Skin epidermis (tissue), 12 donors: ENCODE results near the gene TMEM141.
"Not testable (repeated sequence)": the region's sequence is repeated elsewhere in the genome, so short reads cannot be mapped to it uniquely, and the experiment has no call there.

ENCODE experiments used
- H3K27ac ChIP-seq, 21 experiments: fragments of 200-600 bp; sonication (generic) in 11 of 21; one replicate each; pipeline ENCODE4 v1.5.0; 2020; ENCODE audit warnings: mild to moderate bottlenecking in 3 of 21, inconsistent platforms in 2 of 21, moderate library complexity in 2 of 21
- H3K4me3 ChIP-seq, 7 experiments: fragments of 200-600 bp; sonication (generic) in 2 of 7; one replicate each; pipeline ENCODE4 v1.5.0; 2020; ENCODE audit warnings: inconsistent platforms in 2 of 7, mild to moderate bottlenecking in 2 of 7, moderate library complexity in 1 of 7

The TMEM141 gene

DNA sequence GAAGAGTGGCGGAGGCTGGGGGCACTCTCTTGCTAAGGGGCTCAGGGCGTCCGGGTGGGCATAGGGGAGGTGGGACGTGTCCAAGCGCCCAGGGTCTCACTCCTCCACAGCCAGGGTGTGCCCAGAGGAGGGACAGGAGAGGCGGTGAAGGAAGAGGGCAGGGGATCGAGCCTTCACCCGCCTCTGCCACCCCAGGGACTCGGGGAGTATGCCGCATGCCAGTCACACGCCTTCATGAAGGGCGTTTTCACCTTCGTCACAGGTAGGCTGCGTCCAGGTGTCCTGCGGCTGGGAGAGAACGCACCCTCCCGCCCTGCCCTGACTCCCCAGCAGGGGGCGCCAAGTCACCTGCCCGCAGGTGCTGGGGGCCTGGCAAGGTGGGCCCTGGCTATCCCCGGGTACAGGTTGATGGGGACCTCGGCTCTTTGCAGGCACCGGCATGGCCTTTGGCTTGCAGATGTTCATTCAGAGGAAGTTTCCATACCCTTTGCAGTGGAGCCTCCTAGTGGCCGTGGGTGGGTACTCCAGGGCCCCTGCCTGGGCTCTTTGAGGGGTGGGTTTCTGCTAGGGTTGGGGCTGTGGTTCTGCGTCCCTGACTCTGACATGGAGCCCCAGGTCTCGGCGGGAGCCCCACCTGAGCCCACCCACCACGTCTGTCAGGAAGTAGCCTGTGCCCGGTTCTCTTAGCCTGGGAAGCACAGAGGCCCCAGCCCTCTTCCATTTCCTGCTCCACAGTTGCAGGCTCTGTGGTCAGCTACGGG lies 552 bp downstream of the TMEM141 start:
- peak overlapping the region; percentile 77 to 99 (median 96) for H3K27ac ChIP-seq
- peak overlapping the region; percentile 50 to 74 (median 60) for H3K4me3 ChIP-seq

DNA sequence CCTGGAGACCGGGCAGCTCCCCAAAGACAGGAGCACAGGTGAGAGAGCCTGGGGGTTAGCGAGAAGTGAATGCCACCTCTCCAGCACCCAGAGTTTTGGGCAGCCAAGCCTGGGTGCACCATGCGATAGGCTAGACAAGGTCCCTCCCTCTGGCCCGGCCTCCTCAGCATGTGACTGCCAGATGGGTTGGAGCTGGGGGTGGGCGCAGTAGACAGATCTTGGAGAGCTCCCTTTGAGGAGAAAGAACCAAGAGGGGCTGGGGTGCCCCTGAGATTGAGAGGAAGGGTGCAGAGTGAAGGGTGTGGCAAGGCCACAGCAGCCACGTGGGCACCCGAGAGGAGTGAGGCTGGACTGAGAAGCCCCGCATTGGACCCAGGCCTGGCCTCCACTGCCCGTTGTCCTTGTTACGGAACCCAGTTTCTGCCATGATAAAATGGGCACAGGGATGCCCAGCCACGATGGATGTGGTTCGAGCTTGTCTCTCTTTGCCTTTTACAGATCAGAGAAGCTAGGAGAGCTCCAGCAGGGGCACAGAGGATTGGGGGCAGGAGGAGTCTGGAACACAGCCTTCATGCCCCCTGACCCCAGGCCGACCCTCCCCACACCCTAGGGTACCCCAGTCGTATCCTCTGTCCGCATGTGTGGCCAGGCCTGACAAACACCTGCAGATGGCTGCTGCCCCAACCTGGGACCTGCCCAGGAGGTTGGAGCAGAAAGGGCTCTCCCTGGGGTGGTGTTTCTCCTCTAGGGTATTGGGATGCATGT lies 1.4 kb downstream of the TMEM141 start:
- H3K27ac ChIP-seq: peak overlapping the region in 11 of 21 experiments; percentile 94 to 99 (median 98)
- peak overlapping the region in 2 of 7 experiments; percentile 55 to 74 for H3K4me3 ChIP-seq

DNA sequence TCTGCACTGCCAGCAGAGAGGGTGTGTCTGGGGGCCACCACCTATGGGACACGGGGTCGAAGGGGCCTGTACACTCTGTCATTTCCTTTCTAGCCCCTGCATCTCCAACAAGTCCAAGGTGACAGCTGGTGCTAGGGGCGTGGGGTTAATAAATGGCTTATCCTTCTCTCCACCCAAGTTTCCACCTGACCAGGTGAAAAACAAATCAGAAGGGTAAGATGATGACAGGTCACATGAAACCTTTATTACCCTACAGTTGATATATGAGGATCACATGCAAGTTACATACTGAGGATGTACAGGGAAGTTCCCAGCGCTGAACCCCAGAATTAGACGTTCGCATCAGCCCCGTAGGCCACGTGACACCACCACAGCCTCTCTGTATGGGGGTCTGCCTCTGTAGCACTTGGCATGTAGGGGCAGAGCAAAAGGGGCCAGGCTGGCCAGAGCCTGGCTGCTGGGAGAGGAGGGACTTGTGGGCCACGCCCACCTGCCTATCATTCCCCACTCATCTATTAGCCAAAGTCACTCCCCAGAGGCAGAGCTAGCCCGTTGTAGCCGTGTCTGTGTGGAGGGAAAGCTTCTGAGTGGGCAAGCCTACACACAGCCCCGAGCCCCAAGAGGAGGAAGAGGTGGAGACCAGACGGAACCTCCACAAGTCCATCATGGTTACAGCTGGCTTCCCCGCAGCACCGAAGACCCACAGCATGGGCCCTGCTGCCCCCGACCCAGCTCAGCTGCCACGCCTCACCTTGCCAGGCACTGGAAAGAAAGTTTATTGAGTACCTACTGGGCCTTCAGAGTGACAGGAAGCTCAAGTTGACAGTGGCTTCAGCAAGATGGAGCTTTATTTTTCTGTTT lies 2.2 kb downstream of the TMEM141 start:
- H3K27ac ChIP-seq: no peak overlapping the region
- no peak overlapping the region for H3K4me3 ChIP-seq

DNA sequence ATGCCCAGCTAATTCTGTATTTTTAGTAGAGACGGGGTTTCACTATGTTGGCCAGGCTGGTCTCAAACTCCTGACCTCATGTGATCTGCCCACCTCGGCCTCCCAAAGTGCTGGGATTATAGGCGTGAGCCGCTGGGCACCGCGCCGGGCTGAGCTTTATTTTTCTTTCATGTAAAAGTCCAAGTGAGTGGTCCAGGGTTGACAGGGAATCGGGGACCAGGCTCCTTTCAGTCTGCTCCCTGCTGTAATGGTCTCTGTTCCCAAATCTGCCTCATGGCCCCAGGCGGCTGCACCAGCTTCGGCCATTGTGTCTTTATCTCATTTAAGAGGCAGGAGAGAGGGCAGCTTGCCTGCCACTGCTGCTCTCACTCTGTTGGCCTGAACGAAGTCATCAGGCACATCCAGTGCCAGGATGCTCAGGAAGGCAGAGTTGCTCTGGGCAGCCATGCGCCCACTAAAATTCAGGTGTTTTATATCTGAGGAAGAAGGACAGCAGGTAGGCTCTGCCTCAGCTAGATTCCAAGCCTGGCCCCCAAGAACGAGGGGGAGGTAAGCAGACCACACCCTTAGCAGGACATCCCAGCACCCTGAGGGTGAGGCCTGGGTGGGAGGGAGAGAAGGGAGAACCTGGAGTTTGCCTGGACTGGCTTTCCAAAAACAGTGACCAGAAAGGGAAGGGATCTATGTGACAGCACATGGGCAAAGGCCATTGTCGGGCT lies 3.3 kb downstream of the TMEM141 start:
- H3K27ac ChIP-seq: no peak overlapping the region

DNA sequence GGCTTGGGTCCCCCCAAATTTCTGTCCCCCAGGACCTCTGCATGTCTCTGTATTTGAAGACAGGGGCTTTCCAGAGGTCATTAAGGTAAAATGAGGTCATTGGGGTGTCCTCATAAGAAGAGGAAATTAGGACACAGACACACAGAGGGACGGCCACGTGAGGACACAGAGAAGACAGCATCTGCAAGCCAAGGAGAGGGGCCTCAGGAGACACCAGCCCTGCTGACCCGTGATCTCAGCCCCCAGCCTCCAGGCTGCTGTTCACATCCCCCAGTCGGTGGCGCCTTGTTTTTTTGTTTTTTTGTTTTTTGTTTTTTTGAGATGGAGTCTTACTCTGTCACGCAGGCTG lies 3.8 kb downstream of the TMEM141 start:
- H3K27ac ChIP-seq: no peak overlapping the region

More for the DNA sequence above, 3.3 kb downstream of the TMEM141 start:
- H3K4me3 ChIP-seq: no peak overlapping the region

DNA sequence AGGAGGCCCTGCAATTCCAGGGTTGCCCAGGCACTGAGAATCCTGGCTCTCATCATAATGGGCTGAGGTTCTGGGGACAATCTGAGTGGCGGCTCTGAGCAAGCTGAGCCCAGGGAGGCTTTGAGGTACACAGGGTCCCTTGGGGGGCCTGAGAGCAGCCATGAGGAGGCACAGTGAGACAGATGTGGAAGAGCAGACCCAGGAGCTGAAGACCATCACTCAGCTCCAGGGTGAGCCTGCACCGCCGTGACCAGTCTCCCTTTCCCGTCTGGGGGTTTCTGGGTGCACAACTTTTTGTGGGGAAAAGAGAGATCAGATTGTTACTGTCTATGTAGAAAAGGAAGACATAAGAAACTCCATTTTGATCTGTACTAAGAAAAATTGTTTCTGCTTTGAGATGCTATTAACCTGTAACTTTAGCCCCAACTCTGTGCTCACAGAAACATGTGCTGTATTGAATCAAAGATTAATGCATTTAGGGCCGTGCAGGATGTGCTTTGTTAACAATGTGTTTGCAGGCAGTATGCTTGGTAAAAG lies 5.2 kb downstream of the TMEM141 start, which contains the start of gene CCDC183:
Gene CCDC183 (plus strand): TSS at position 101 of the 537 bp plus-strand sequence. CDS start 60 bp downstream, at position 161.
- H3K27ac ChIP-seq: no peak within 1 kb of the TSS
- H3K4me3 ChIP-seq: no peak within 1 kb of the TSS

More for the DNA sequence above, 3.8 kb downstream of the TMEM141 start:
- H3K4me3 ChIP-seq: no peak overlapping the region

DNA sequence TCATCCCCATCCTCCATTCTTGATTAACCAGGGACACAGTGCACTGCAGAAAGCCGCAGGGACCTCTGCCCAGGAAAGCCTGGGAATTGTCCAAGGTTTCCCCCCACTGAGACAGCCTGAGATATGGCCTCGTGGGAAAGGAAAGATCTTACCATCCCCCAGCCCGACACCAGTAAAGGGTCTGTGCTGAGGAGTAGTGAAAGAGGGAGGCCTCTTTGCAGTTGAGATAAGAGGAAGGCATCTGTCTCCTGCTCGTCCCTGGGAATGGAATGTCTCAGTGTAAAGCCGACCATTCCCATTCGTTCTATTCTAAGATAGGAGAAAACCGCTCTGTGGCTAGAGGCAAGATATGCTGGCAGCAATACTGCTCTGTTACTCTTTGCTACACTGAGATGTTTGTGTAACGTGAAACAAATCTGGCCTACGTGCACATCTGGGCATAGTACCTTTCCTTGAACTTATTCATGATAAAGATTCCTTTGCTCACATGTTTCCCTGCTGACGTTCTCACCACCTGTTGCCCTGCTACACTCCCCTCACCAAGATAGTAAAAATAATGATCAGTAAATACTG lies 5.7 kb downstream of the TMEM141 start:
- H3K27ac ChIP-seq, H3K4me3 ChIP-seq: not testable (repeated sequence)

DNA sequence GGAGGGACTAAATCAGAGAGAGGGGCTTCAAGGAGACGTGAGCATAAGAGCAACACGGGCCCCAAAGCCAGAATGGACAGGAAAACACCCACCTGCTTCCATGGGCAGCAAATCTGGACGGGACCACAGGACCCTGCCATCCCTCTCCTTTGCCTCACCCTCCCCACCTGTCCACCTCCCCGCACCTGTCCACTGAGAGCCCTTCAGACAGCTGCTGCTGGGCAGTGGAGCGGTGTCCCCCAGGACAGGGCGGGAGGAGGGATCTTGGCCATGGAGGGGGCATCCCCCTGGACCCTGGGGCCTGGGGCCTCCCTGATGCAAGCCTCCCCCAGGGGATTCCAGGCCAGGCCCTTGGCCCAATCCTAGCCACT lies 7.5 kb downstream of the TMEM141 start:
- no peak overlapping the region for H3K27ac ChIP-seq
- no peak overlapping the region for H3K4me3 ChIP-seq

DNA sequence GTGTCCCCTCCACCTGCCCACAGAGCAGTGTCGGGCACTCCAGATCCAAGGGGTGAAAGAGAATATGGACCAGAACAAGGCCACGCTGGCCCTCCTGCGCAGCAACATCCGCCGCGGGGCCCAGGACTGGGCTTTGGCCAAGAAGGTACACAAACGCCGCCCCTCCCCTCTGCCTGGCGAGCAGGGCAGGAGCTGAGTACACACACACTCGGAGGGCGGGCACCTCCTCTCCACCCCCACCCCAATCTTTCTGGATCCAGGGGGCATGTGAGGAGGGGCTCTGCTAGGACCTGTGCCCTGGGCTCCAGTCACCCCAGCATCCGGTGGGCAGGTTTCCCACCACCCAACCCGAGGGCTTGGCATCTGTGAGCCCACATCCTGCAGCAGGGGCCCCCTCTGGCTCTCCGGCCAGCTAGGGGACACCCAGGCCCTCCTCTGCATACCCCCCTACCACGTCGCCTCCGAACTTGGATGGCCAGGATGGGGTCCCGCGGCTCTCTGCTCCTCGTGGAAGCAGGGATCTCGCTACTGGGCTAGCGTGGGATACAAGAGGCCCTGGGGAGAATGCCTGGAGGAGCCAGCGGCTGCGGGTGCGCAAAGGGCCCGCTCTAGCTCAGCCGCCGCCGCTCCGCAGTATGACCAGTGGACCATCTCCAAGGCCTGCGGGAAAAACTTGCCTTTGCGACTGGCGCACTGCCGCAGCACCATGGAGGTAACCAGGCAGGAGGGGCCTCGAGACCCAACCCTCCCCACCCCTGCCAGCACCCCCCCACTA lies 8.1 kb downstream of the TMEM141 start:
- H3K4me3 ChIP-seq: peak overlapping the region in 5 of 7 experiments; percentile 14 to 31 (median 17)
- peak overlapping the region in 1 of 21 experiments; percentile 17 for H3K27ac ChIP-seq

DNA sequence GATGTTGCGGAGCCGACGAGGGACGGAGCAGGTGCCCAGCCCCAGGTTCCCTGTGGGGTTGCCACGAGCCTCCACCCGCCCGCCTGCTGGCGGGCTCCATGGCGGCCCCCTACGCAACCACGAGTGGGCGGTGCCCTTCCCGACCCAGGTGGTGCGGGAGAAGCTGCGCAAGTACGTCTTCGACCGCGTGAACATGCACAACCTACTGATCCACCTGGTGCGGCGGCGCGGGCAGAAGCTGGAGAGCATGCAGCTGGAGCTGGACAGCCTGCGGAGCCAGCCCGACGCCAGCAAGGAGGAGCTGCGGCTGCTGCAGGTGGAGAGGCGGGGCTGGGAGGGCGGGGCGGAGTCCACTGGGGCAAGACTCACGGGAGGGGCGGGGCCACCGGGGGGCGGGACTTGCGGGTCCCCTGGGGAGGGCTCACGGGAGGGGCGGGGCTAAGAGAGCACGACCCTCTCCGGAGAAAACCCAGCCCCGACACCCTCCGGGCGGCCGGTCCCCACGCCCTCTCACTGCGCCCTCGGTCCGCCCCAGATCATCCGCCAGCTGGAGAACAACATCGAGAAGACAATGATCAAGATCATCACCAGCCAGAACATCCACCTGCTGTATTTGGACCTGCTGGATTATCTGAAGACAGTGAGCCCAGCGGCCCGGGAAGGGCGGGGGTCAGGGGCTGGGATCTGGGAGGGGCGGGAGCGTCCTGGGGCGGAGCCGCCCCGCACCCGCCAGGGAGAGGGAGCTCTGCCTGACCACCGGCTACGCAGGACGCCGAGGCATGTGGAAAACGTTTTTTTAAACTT lies 8.9 kb downstream of the TMEM141 start:
- peak overlapping the region in 4 of 21 experiments; percentile 15 to 53 (median 27) for H3K27ac ChIP-seq
- peak overlapping the region in 6 of 7 experiments; percentile 2 to 31 (median 16) for H3K4me3 ChIP-seq

DNA sequence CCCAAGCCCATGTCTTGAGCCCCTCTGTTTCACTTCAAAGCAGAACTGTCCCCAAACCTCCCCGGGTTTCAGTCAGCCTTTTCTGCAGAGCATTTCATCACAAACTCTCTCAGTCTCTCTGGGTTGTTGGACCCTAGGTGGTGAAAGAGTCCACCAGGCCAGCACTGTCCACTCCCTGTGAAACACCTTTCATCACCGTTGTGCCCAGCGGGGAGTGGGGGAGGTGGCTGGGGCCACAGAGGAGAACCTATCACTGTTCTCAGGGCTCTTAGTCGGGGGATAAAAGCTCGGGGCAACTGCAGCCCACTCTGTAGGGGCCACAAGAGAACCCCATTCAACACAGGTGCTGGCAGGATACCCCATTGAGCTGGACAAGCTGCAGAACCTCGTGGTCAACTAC lies 11.2 kb downstream of the TMEM141 start:
- Histone ChIP-seq H3K27ac (no peak overlapping the region), H3K4me3 (no peak overlapping the region)

DNA sequence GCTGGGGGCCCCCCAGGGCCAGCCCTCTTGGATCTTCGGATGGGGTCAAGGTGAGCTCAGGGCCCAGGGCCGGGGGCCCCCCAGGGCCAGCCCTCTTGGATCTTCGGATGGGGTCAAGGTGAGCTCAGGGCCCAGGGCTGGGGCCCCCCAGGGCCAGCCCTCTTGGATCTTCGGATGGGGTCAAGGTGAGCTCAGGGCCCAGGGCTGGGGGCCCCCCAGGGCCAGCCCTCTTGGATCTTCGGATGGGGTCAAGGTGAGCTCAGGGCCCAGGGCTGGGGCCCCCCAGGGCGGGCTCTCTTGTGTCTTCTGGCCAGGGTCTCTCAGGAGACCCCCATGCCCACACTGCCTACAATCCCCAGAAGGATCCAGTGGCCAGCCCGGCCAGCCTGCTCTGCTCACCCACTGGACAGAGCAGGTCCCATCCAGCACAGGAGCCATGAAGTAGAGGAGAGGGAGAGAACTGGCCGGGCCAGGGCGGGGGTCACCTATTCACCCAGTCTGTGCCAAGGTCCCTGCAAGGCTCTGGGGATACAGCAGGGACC lies 11.9 kb downstream of the TMEM141 start:
- not testable (repeated sequence) for H3K4me3 ChIP-seq

DNA sequence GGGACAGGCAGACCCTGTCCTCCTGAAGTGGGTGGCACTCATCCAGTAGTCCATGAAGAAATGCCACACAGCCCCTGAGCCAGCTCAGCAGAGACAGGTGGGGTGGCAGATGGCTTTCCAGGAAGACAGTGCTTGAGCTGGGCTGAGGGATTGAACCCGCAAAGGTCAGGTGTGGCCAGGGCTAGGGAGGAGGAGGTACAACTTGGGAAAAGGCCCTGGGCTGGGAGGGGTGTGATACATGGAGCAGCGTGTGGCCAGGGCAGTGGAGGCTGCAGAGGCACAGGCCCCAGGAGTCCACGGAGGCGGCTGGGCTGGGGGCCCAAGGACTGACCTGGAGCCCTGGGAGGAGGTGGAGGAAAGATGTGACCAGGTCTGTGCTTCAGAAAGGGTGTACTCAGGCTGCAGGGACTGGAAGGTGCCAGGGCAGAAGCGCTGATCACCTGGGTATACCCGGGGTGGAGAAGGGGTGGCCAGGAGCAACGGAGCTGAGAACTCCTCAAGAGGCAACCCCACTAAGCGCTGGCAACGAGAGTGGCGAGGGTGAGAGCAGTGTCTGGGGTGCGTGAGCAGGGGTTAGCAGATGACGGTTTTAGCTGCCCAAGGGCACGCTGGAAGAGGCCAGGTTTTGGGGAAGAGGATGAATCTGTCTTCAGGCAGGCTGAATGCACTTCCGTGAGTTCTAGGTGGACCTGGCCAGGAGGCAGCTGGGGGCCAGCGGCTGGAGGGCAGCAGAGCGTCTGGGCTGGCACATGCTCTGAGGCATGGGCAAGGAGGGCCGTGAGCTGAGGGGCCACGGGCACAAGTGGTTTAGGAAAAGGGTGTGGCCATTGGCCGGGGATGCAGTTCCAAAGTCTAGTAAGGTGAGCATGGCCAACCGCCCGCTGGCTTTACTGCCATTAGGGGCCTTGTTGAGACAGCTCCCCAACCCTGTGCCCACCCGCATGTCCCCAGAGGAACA lies 12.7 kb downstream of the TMEM141 start:
- Histone ChIP-seq H3K4me3 (no peak overlapping the region), H3K27ac (no peak overlapping the region)

More for the DNA sequence above, 11.9 kb downstream of the TMEM141 start:
- H3K27ac ChIP-seq: not testable (repeated sequence)

DNA sequence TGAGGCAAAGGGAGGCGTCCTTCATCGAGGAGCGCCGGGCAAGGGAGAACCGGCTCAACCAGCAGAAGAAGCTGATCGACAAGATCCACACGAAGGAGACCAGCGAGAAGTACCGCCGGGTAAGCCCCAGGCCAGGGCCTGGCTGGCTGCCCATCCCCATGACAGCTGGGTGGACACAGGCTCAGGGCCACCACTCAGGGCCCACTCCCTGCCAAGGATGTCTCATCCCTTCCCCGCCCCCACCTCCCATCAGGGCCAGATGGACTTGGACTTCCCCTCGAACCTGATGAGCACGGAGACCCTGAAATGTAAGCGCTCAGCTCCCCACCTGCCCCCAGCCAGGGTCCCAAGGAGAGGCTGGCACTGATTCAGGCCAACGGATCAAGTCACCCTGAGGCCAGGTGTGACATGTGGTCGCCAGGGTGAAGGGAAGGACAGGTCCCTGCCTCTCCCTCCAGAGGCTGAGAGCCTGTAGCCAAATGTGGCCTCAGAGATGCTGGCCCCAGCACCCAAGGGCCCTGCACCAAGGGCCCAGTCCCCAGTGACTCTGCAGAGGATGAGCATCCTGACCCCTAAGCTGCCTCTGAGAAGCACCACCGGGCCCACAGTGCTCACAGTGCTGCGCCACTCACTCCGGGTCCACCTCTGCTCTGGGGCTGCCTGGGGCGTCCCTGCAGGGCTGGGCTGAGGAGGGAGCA lies 13.5 kb downstream of the TMEM141 start:
- Histone ChIP-seq H3K27ac (no peak overlapping the region), H3K4me3 (no peak overlapping the region)

DNA sequence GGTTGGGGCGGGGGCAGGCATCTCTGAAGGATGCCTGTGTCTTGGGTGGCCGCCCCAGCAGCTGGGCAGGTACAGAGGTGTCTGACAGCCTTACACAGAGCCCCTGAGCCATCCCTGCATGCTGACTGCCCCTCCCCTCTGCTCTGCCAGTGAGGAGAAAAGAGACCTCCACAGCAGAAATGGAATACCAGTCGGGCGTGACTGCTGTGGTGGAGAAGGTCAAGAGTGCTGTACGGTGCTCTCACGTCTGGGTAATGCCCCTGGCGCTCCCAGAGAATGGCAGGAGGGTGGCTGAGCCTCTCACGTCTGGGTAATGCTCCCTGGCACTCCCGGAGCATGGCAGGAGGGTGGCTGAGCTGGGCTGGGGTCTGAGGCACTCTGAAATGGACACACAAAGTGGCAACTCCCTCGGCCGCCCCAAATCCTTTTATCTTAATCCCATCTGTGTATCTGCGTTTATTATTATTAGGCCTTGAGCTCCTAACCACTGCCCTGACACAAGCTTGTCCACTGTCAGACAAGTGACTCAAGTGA lies 14.1 kb downstream of the TMEM141 start:
- H3K4me3 ChIP-seq: no peak overlapping the region

More for the DNA sequence above, 14.1 kb downstream of the TMEM141 start:
- H3K27ac ChIP-seq: no peak overlapping the region
